GM21576 (cell line): ENCODE measurements around the gene MAP3K8.

Experiments used
- ATAC-seq: cut with Tn5 transposase; IDR thresholded peaks from one replicate; pipeline ENCODE4 v1.9.1; 2021; ENCODE audit warnings: mild to moderate bottlenecking, moderate library complexity; ENCODE audit not compliant: unreplicated experiment

MAP3K8 gene

DNA sequence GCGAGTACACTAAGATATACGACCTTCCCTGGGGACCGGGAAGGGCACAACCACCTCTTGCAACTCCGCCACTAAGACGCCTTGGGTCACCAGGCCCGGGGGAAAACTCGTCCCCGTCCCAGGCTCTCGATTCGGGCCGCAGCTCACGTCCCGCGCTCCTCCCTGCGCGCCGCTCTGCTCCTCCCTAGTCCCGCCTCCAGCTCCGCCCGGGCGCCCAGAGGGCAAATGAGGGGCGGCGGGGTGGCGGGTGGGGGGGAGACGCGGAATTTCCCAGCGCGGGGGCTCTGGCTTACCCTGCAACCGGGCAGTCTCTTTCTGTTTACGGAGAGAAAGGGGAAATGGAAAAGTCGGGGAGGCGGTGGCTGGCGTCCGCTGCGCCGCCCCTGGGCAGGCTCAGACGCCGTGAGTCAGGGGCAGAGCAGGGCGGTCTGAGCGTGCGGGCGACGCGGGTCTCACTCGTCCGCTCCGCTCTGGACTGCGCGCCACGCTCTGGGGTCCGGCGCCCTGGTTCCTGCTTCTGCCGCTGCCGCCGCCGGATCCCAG, at the start of gene MAP3K8:
MAP3K8 (plus strand) TSS at position 455 of the 543 bp plus-strand sequence. CDS start 4,755 bp downstream, outside the sequence.
- ATAC-seq, result peak; percentile 52

DNA sequence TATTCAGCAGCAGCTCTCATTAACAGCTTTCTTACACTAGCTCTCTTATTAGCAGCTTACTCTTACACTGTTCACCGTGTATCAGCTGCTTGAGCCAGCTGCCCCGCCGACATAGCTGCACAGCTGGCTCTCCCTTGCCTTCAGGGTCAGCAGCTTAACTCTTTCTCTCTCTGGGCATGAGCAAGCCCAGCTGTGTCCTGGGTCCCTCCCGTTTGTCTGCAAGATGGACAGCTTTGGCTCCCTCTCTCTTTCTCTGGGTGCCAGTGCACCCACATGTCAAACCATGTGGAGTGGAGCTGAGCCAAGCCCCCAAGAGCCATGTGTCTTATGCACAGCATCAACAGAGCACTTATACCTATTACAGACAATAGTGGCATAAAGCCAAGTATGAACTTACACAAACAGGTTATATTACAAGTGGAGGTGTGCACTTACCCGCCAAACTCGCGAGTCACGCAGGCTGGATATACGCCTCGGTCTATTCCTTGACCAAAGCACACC, 49.2 kb upstream of the MAP3K8 start:
- no peak for ATAC-seq

DNA sequence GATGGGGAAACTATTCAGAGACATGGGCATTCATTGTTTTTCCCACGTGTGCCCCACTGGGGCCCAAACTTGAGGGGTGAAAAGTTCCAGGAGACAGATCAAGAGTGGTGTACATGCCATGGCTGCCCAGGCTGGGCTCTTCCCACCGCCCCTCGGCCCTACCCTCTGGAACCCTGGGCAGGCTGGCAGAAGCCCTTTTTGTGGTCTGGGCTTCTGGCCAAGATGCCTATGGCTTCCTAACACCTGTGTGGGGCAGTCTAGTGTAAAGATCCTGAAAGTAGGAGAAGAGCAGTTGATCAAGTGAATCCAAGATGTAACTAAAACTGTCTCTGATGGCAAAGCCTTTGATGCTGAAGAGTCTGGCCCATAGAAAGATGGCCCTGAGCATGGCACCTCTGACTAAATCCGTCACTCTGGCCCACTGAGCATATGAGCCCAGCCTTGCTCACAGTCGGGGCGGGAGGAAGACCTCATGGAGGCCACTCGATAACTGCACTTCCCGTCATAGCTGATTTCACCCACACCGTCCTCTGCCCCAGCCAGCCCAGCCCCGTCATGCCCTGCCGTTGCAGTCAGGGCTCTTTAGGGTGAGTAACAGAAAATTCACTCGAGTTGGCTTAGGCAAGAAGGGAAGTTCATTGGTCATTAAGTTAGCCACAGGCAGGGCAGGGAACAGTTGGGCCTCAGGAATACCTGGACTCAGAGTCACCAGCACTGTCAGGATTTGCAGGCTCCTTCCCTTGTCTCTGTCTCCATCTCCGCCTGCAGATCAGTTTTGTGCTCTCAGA, 47.0 kb upstream of the MAP3K8 start:
- no peak for ATAC-seq

DNA sequence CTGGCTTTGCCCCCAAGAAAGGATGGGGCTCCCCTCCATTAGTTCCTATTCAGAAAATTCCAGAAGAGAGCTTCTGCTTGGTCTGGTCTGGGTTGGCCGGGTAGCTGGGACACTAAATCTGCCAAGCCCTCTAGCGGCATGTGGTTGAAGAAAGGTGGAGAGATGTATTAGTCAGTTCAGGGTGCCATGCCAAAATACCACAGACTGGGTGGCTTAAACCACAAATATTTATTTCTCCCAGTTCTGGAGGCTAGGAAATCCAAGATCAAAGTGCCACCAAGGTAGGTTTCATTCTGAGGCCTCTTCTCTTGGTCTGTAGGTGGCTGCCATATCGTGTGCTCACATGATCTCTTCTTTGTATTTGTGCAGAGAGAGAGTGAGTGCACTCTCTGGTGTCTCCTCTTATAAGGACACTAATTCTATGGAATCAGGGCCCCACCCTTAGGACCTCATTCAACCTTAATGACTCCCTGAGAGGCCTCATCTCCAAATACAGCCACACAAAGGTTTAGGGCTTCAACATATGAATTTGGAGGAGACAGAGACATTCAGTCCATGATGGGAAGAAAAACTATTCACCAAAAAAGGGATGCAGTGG, 46.2 kb upstream of the MAP3K8 start:
- ATAC-seq, result no peak

DNA sequence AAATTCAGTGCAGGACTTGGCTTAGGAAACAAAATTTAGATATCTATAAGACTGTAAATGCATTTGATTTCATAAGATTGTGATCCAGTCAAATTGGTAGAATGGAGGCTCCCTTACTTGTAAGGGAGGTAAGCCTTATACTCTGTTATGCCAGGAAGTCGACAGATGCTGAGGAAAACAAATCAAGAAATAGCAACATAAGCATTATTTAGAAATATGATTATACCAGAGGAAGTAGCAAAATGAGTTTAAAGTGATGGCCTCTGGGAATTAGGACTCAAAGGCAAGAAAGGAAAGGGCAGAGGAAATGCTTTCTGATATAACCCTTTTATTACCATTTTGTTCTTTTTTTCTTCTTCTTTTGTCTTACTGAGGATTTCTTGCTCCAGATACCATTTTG, 44.4 kb upstream of the MAP3K8 start:
- no peak for ATAC-seq

DNA sequence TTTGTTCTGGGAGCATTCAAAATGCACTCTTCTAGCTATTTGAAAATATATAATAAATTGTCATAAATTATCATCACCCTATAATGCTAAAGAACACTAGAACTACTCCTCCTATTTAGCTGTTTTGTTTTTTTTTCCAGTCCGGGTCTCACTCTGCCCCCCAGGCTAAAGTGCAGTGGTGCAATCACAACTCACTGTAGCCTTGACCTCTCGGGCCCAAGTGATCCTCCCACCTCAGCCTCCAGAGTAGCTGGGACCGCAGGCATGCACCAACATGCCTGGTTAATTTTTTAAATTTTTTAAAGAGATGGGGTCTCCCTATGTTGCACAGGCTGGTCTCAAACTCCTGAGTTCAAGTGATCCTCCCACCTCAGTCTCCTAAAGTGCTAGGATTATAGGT, 43.8 kb upstream of the MAP3K8 start:
- ATAC-seq, result no peak

DNA sequence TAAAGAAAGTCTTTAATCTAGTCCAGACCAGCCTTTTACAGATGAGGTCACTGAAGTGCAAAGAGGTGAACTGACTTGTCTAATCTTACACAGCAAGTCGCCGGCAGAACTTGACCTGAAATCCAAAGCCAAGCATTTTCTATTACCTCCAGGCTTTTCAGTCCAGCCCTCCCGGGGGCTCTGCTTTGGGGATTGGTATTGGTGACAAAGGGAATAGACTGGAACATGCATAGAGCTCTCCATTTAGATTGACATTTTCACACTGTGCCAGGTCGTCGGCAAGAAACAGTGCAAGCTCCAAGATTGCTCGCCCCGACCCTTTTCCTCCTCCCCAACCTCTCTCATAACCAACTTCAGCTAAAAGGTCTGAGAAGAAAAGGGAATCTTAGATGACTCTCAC, 42.7 kb upstream of the MAP3K8 start:
- no peak for ATAC-seq

DNA sequence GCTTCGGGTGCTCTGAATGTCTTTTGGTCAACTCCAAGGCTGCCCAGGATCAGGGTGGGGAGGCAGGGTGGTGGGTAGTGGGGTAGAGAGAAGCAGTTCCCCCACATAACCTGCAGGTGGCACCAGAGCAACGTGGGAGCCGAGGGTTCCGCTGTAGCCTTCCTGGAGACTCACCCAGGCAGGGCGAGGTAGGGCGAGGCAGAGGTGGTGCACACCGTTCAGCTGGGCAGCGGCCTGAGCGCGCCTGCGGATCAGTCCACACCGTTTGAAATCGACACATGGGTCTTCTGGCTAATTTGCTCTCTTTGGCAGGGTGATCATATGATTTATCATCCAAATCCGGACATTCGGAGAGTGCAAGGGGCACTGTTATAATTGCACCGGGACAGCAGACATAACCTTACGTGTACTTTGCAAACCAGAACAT, 41.4 kb upstream of the MAP3K8 start:
- no peak for ATAC-seq

DNA sequence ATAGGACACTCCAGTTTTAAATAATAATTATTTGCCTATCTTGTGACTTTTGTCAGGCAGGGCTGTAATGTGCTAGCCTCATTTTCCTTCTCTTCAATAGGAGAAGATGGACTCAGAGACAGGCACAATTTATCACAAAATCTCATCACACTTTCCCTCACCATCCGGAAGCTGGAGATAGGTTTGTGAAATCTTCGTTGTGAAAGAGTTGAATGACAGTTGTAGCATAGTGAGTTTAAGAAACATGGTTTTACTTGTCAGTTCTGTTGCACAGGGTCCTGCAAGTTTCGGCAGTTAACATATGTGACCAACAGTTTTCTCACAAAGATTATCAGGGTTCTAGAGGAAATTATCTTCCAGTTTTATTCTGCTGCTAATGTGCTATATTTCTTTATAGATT, 37.7 kb upstream of the MAP3K8 start:
- ATAC-seq, result no peak

DNA sequence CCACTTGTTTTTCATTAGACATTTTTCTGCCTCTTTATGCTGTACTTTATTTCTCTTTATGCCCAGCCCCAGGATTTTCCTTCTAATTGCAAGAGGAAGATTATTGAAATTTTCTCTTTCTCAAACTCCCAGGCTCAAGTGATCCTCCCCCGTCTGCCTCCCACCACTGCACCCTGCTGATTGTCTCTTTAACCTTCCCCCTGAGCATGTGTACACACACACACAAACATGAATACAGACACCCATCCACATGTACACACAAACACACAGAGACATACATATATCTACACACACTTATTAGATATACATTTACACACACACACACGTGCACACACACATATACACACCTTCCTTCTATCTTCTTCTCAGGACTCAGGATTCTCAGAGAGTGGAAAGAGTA, 37.3 kb upstream of the MAP3K8 start:
- no peak for ATAC-seq

DNA sequence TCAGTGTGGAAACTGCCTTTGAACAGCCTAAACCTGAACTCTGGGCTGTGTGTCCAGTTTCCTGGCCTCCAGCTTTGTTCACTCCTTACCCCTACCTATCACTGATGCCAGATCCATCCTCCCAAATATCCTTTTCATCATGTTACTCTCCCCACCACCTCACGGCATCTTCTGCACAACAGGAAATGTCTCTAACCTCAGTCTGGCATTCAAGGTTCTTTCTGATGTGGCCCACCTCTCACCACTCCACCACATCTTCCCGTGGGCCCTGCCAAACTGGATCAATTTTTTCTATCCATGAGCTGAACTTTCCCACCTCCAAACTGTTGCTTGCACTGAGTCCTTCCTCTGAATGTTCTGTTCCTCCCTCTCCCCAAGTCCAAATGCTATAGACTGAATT, 35.8 kb upstream of the MAP3K8 start:
- ATAC-seq, result no peak

DNA sequence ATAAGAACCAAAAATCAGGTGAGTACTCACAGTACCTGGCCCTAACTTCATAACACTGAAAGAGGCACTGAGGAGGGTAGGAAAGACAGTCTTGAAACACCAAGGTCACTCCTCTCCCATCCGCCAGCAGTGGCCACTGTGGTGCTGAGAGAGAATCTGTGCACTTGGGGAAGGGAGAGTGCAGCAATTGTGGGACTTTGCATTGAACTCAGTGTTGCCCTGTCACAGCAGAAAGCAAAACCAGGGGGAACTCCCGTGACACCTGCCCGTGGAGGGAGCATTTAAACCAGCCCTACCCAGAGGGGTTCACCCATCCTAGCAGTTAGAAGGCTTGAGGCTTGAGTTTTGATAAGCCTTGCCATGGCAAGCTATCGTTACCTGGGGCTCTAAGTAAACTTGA, 35.2 kb upstream of the MAP3K8 start:
- ATAC-seq, result no peak

DNA sequence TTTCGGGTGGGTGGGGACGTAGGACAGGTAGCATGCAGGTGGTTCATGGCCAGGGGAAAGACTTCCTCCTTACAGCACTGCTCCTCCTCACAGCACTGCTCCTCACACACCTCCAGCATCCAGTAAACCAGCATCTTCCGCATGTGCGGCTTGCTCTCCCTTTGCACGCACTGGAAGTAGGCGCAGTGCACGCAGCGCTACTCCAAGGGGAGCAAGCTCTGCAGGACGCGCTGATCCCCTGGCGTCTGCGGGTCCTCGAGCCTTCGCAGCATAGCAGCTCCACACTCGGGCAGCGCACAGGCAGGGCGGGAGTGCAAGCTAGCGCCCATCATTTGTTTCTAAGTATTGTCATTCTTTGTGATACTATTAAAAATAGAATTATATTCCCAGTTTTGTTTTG, 30.5 kb upstream of the MAP3K8 start:
- no peak for ATAC-seq

DNA sequence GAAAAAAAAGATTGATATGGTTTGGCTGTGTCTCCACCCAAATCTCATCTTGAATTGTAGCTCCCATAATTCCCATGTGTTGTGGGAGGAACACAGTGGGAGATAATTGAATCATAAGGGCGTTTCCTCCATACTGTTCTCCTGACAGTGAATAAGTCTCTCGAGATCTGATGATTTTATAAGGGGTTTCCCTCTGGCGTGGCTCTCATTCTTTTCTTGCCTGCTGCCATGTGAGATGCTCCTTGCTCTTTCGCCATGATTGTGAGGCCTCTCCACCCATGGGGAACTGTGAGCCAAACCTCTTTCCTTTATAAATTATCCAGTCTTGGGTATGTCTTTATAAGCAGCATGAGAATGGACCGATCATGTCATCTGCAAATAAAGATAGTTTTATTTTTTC, 29.4 kb upstream of the MAP3K8 start:
- no peak for ATAC-seq

DNA sequence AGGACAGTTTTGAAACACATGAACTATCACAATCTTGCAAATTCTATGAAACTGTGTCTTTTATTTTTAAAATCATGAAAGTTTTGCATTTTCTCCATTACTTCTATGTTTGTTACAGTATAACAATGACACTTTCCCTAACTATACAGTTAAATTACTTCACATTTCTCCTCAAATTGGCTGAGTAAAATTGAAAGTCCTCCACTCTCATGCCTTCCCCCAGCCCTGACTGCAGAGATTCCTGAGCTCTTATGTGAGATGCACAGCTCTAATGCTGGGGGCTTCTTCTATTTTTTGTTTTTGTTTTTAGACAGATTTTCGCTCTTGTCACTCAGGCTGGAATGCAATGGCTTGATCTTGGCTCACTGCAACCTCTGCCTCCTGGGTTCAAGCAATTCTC, 22.7 kb upstream of the MAP3K8 start:
- ATAC-seq, result no peak

DNA sequence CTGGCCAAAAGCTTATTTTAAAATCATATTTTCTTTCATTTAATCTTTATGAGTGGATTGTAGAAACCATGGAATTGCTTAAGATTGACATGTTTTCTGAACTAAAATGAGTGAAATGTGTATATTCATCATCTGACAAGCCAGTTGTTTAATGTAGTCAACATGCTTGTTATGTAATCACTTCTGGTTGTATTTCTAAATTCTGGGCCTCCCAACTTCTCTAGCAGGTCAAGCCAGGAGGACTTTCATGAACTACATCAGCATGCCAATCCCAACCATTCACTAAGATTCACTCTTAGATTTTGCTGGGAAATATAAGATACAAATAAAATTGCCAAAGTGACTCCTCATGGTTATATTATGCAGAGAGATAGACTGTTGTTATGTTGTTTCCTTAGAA, 21.1 kb upstream of the MAP3K8 start:
- ATAC-seq, result no peak

DNA sequence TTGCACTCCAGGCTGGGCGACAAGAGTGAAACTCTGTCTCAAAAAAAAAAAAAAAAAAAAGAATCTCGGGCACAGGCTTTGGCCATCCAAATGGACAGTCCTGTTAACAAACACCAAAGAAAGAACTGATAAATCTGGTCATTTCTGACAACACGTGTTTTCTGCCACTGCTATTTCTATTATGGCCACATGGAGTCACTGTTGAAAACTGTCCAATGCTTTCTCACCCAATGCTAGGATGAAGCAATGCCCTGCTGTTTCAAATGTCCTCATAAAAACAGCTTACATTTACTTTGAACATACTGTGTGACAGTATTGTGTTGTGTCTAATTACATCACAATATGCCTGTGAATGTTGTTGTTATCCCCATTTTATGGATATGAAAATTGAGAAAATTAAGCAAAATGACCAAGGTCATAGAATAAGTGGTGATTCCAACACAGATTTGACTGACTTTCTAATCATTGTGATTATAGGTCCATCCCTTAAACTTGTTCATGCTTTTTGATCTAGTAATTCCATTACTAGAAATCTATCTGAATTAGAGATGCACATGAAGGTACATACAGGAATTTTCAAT, 19.9 kb upstream of the MAP3K8 start:
- no peak for ATAC-seq

DNA sequence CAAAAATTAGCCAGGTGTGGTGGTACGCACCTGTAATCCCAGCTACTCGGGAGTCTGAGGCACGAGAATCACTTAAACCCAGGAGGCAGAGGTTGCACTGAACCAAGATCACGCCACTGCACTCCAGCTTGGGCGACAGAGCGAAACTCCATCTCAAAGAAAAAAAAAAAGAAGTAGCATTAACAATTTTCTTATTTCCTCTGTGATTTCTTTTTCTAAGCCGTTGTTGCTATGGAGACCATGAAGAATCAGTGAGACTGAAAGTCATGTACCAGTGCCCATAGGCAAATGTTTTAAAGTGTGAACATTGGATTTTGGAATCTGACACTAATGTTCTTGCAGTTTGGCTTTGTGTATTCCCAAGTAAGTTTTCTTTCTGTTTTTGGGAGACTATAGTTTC, 18.4 kb upstream of the MAP3K8 start:
- no peak for ATAC-seq

DNA sequence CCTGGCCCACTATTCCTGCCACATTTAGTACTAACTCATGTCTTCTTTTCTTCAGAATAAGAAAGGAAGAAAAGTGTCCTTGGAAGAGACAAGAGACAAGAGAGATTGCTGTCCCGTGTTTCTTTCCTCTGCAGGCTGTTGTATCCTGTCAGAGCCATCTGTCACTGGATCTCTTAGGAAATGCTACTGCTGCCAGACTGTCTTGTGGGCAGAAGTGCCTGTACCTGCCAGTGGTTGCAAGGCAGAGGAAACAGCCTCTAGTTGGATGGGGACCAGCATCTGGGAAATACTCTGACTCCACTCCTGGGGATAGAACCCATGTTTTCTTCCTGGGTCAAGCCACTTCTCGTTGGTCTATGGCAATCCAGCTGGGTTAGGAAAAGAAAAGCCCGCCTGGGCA, 16.7 kb upstream of the MAP3K8 start:
- no peak for ATAC-seq

DNA sequence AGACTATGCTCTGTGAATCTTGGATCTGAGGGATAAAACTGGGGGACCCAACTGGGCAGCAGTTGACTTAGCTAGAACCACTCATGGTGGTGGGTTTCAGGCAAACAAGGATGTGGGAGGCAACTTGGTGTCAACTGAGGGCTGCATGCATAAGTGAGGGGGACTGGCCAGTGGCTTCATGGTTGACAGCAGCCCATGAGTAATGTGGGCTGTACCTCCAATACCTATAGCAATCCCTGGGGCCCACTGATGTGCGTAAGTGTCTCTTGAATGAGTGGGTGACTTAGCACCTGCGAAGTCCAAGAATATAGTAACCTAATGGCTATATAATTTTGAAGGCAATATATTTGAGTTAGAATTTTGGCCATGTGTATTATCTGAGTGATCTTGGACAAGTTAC, 13.7 kb upstream of the MAP3K8 start:
- peak; percentile 61 for ATAC-seq

DNA sequence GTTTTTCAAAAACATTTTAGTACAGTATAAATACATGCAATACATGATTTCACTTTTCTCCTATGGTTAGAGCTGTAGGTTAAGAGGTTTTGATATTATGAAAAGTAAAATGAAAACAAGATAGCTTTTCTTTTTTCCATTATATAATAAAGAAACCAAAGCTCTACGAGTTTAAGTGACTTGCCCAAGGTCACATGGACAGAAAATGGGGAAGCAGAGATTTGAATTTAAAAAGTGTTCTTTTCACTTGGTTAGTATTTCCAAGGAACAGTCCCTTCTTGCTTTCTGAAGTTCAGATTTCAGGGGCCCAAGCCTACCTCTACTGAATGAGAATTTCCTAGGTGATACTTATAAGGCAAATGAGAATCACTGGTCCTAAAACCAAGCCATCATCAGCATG, 13.2 kb upstream of the MAP3K8 start:
- ATAC-seq, result no peak

DNA sequence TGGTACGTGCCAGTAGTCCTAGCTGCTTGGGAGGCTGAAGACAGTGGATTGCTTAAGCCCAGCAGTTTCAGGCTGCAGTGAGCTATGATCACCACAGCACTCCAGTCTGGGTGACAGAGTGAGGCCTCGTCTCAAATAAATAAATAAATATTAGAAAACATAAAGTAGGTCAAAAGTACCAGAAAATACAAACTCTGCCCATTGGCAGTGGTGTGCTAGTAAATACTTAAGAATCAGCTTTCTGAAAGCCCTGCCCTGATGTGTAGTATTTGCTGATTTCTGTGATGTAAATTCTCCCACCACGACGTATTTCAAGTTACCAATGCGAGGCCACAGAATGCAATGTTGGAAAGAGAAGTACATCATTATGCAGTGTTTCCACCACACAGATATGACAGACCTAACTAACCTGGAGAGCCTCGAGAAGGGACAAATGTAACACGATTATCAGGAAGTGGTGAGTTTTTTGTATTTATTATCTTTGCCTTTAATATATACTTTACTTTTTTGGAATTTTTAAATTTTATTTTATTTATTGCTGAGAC, 11.8 kb upstream of the MAP3K8 start:
- no peak for ATAC-seq
